GOT3 (cell line): ENCODE measurements around the gene C1GALT1.
"Not testable (repeated sequence)": the region's sequence is repeated elsewhere in the genome, so short reads cannot be mapped to it uniquely, and the experiment has no call there.

Source experiments
- DNase-seq: peaks from one replicate; lab custom pipeline; 2025; ENCODE audit warnings: mixed read lengths; lab: John Stamatoyannopoulos, UW

The C1GALT1 gene

DNA sequence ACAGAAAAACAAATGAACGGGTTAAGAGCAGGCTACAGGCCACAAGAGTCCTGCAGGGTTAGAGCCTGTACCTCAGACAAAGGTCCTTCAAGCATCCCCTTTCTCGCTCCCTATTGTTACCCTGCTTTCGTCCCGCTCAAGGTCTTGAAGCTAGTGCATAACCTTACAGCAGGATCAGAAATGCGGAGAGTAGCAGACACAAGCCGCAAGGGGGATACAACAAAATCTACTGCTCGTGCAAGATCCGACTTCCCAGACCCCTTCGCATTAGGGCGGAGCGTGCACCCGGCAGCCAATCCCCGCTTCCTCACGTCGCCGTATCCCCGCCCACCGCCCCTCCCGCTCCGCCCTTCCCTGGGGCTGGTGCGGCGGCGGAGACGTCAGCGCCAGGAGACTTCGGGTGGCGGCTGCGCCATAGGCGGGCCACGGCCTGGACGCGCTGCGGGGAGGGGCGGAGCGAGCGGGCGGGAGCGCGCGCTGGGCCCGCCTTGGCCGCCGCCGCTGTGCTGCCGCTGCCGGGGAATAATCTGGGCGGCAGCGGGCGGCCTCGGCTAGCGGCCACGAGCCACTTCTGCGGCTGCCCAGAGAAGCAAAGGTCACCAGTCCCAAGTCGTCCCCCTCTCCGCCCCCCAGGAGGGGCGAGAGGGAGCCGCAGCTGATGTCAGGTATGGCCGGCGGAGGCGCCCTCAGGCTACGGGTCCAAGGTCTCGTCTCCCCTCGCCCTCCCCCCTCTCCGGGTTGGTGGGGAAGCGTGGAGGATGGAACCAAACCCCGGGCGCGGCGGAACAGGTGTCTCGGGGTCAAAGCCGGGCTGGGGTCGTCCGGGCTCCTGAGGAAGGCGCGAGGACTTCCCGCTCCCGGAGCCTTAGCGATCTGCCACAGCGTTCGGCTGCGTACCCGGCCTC, at the start of gene C1GALT1:
Gene C1GALT1 (plus strand): TSS at position 389 of the 905 bp plus-strand sequence. CDS start 51,776 bp downstream, outside the sequence.
- peak; percentile 96 for DNase-seq

DNA sequence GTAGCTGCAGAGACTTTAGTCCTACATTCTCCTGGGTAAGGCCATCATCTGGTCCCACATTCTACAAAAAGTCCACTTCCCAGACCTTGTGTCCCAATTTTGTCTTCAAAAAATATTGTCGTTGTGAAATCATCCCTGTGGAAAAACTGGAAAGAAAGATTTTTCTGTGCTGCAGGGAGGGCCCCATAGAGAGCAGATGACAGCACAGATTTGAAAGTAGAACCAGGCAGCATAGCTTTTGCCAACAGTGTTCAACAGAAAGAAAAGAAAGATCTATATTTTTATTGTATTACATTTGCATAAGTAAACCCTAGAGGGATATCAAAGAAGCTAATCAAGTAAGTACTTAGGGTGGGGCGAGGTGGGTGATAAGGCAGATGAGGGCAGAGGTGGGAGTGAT, 48.3 kb upstream of the C1GALT1 start:
- DNase-seq = no peak

DNA sequence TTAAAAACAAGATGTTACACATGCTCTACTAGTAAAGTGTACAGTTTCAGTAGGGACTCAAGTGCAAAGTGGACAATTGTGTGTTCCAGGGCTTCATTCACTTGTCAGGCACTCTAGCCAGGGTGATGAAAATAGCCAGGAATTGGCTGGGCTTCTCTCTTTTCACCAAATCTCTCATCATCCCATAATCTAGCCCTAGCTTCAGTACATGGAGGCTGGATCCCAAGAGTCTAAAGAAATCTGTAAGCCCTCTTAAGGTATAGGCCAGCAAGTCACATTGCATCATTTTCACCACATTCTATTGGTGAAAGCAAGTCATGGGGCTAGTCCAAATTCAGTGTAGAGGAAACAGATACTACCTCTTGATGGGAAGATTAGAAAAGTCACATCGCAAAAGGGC, 47.3 kb upstream of the C1GALT1 start:
- DNase-seq = no peak

DNA sequence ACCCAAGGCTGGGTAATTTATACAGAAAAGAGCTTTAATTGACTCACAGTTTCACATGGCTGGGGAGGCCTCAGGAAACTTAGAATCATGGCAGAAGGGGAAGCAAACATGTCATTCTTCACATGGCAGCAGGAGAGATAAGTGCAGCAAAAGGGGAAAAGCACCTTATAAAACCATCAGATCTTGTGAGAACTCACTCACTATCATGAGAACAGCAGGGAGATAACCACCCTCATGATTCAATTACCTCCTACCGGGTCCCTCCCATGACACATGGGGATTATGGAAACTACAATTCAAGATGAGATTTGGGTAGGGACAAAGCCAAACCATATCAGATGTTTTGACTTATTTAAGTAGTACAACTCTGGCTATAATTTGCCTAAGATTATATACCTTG, 46.4 kb upstream of the C1GALT1 start:
- DNase-seq = not testable (repeated sequence)

DNA sequence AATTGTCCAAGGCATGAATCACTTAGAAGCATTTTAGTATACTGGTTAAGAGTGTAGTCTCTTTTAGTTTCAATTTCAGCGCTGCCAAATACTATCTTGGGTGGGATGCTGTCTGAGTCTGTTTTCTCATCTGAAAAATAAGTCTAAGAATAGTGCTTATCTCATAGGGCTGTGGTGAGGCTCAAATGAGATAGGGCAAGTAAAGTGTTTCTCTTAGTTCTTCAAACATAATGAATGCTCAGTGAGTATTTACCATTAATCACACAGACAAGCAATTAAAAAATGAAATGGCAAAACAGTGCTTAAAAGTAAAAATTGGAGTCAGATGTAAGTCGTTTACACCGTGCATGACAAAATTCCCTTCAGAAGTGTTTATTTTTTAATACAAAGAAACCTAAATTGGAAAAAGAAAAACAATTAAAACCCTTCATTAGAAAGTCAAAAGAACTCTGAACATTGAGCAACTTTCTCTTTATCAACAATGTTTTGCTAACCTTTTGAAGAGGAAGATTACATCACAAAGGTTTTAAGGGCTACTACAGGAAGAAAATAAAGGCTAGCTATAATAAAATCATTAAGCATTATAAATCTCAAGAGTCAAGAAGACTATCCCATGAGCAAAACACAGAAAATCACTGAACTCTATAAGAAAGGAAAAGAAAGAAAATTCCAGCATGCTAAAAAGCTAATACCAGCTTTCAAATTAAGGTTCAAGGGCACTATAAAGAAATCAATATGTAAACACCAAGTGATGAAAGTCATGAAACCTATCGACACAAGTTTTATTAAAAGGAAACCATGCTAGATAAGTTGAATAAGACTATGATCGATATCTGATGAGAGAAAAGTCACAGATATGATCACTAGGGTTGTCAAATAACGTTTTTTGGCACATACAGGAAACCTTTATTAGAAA, 45.6 kb upstream of the C1GALT1 start:
- DNase-seq = no peak

DNA sequence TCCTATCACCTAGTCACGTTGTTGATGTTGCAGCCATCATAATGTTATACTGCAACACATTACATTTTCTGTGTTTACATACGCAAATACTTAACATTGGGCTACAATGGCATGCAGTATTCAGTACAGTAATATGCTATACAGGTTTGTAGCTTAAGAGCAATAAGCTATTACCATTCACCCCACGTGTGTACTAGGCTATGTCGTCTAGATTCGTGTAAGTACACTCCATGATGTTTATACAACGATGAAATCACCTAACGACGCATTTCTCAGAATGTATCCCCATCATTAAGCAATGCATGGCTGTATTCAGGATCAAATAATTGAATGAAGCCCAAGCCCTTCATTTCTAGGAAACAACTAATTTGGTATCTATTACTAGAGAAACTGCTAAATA, 43.4 kb upstream of the C1GALT1 start:
- no peak for DNase-seq

DNA sequence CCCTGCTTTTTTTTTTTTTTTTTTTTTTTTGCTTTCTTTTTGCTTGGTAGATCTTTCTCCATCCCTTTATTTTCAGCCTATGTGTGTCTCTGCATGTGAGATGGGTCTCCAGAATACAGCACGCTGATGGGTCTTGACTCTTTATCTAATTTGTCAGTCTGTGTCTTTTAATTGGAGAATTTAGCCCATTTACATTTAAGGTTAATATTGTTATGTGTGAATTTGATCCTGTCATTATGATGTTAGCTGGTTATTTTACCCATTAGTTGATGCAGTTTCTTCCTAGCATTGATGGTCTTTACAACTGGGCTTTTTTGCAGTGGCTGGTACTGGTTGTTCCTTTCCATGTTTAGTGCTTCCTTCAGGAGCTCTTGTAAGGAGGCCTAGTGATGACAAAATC, 38.9 kb upstream of the C1GALT1 start:
- DNase-seq = not testable (repeated sequence)

DNA sequence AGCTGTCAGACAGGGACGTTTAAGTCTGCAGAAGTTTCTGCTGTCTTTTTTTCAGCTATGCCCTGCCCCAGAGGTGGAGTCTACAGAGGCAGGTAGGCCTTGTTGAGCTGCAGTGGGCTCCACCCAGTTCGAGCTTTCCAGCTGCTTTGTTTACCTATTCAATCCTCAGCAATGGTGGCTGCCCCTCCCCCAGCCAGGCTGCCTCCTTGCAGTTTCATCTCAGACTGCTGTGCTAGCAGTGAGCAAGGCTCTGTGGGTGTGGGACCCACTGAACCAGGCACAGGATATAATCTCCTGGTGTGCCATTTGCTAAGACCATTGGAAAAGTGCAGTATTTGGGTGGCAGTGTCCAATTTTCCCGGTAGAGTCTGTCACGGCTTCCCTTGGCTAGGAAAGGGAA, 37.2 kb upstream of the C1GALT1 start:
- not testable (repeated sequence) for DNase-seq

DNA sequence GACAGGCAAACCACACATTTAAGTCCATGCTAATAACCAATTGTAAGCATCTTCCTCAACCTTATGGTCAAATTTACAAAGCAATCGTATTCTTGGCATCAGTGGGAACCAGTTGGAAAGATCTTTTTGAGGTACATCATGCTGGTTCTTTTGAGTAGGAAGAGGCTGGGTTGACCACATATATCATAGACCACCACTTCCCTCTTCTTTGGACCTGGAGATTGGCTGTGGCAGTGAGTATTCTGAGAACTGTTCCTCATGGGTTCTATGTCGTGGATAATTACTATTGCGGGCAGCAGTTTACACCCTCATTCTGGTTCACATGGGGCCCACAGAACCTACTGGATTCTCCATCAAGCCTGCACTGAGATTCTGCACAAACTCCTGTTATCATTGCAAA, 35.5 kb upstream of the C1GALT1 start:
- no peak for DNase-seq

DNA sequence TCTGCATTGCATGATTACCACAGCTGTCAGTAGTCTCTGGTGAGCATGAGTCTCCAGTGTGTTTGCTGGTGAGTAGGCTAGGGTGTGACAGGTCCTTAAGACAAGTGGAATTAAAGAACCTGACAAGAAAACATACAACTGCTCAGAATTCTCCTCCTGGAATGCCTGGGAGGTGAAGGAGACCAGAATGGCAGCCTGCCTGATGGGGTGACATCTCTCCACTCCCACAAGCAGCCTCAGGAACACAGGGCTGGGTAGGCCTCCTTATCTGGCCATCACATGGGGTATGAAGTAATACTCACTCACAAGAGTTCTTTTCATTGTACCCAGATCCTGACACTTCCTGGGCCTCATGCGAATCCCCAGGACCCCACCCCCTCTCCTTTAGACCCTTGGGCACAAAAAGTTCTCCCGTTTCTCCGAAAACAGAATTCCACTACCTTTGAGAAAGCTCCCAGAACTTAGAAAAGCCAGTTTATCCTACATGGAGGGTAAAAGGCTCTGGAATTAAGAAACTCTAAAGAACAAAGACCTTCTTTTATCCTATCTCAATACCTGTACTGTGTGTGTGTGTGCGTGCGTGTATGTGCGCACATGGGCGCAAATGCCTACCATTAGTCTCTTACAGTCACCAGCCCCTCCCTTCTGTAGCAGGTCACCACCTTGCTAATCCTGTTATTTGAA, 33.4 kb upstream of the C1GALT1 start:
- no peak for DNase-seq

DNA sequence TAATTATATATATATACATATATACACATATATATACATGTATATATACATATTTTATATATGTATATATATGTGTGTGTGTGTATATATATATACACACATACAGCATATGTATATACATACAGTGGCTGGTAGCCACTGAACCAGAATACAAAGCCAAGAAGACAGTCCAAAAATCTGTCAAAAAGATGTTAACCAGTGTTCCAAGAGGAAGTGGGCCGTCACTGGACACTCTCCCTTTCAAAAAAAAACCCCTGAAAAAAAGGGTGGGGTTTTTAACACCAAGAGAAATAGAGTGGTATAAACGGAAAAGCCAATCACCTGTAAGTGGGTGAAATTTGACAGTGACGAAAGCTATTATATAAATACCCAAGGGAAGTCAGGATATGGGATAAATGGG, 31.1 kb upstream of the C1GALT1 start:
- no peak for DNase-seq

DNA sequence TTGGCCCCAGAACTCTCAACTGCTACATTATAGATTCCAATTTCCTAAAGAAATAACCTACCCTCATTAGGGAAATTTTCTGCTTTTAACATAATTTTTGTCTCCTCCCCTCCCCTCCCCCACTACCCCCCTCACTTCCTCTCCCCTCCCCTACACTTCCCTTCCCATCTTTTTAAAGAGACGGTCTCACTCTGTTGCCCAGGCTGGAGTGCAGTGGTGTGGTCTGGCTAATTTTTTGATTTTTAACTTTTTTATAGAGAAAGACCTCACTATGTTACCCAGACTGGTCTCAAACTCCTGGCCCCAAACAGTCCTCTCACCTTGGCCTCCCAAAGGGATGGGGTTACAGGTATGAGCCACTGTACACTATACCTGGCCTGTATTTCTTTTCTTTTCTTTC, 30.5 kb upstream of the C1GALT1 start:
- DNase-seq = no peak

DNA sequence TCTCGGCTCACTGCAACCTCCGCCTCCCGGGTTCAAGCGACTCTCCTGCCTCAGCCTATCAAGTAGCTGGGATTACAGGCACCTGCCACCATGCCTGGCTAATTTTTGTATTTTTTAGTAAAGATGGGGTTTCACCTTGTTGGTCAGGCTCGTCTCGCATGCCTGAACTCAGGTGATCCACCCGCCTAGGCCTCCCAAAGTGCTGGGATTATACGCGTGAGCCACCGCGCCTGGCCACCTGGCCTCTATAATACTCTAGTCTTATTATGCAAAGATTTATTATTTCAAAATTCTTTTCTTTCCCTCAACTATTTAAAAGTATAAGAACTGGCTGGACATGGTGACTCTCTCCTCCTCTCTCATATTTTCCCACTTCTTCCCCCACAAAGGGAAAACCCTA, 30.0 kb upstream of the C1GALT1 start:
- no peak for DNase-seq

DNA sequence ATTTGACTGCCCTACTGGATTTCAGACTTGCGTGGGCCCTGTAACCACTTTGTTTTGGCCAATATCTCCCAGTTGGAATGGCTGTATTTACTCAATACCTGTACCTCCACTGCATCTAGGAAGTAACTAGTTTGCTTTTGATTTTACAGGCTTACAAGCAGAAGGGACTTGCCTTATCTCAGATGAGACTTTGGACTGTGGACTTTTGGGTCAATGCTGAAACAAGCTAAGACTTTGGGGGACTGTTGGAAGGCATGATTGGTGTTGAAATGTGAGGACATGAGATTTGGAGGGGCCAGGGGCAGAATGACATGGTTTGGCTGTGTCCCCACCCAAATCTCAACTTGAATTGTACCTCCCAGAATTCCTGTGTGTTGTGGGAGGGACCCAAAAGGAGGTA, 28.0 kb upstream of the C1GALT1 start:
- not testable (repeated sequence) for DNase-seq

DNA sequence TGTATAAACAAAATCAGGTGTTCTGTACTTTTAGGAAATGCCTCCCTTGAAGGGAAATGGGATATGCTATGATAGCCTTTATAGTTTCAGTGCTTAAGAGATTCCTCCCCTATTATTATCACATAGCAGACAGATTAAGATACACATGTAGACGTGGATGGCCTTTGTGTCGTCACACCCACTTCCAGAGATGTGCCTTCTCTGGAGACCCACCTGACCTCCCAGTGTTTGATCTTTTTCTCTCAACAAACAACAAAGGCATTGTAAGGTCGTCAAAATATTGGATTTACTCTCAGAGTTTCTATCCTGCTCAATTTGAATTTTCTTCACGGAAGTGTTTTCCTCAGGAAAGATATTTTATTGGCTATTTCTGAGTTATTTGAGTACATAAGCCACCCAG, 25.7 kb upstream of the C1GALT1 start:
- no peak for DNase-seq

DNA sequence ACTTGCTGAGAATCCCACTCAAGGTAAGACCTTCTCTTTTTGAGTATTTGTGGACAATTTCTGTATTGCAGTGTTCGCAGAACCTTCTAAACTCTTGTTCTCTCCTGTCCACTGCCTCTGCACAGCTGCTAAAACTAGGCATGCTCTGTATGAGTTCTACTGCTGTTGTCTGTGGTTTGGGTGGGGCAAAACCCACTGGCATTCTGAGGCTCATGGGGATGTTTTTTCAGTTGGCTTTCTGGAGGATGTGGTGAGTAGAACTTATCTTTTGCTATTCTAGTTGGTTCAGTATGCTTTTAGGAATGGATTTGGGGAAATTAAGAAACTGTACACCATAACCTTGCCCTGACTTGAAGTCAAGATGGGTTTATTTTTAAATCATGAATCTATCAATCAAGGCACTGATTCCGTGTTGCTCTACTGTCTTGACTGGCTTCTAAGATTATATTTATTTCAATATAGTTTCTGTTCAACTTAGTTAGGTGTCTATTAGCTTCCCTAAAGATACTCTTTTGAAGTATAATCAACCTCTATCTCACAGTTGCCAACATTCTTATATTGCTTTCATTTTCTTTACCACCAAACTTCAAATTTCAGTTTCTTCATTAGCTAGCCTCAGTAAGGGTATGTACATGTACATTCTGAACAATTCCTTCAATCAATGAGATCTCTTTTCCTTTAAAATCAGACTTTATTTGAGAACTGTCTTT, 25.0 kb upstream of the C1GALT1 start:
- no peak for DNase-seq

DNA sequence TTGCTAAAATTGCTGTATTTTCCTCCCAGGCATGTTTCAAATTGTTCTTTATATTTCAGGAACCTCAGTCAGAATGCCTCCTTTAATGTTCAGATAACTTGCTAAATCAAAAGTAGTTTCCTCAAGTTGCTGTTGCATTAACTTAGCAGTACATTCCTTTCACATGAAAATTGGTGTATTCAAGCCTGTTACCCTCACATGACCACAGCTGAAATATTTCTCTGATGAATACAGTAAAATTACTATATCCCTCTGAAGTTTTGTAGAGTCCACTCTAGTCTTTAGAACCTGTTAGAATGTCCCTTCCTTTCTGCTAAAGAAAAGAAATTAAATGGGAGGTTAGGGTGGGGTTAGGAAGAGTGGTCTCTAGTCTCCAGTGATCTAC, 24.5 kb upstream of the C1GALT1 start:
- no peak for DNase-seq

DNA sequence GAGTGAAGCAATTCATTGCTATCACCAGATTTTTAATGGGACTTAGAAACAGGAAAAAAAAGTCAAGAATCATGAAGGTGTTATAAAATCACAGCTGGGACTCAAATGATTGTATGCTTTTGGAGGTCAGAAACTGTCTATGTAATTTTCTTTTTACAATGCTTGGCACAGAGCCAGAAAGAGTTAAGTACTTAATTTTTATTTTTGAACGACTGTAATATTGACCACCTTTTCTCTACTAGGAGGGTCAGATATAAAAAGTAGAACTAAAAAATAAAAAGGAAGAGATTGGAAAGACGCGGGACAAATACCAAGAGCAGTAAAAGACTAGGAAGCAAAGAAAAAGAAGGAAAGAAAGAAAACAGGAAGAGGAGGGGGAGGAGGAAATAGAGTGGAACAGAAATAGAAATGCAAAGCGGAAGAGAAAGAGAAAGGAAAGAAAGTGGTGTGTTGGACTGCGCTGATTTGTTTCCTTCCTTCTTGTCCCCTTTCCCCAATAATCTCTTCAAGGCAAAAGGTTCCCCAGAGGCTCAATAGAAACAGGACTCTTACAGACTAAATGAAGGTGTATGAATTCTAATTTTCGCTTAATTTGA, 23.2 kb upstream of the C1GALT1 start:
- no peak for DNase-seq

DNA sequence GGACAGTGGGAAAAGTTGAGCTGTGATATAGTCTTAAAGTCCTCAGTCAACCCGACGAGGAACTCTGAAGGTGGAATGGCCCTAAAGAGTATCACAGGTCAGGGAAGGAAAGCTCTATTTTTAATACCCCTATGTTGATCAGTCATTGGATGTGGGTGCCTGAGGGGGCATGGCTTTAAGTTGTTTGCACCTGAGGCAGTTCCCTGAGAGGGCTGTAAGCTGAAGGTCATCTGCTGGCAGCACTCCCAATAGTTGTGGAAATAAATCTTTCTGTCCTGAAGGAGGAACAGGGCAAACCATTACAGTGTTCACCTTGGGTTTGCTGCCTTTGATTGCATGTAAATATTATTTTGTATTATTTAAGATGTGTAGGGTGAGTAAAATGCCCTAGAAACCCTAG, 17.8 kb upstream of the C1GALT1 start:
- no peak for DNase-seq

DNA sequence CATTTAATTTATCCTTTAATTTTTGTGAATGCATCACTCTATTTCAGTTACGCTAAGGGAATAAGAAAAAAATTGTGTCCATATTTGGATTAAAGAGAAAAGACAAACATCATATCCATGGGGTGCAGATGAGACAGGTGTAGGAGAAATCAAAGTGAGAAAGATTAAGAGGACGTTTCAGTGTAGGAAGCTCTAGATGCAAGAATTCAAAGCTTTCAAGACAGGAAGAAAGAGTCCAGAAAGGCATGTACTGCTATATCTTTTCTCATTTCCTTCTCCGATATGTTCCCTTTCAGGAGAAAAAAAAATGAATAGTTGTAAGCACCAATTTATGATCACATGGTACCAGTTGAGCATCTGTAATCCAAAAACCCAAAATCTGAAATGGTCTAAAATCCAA, 17.0 kb upstream of the C1GALT1 start:
- DNase-seq = no peak

DNA sequence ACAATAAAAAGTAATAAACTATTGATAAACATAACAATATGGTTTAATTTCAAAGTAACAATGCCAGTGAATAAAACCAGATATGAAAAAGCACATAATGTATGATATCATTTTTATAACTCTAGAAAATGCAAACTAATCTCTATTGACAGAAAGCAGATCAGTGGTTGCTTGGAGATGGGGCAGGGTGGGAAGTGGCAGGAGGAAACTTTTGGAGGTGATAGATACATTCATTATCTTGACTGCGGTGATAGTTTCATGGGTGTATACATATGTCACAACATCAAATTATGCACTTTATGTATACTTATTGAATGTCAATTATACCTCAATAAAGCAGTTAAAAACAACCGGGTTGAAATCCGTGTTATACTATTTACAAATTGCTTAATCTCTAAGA, 16.0 kb upstream of the C1GALT1 start:
- no peak for DNase-seq
